Placental epithelial cell (primary cell): Measurements from ENCODE around the gene COL13A1. TPM values are rescaled to one million over a fixed set of nuclear protein-coding genes. Genes with fewer than 3 reads are reported as not detected.

Experiments used
- total RNA-seq: library from RNA; depleted of rRNA; stranded (reverse); fragments of >200 nt; gene quantifications from 2 replicates; pipeline ENCODE4 v1.2.3, GENCODE V29; 2012

COL13A1 gene
- not detected in 2 replicates for total RNA-seq

GRCh38 chr10:69801434-69802315 is at the start of gene COL13A1:
Gene COL13A1 (plus strand): TSS chr10:69801906. CDS start chr10:69802424, 518 bp downstream.

Other genes starting within 250 kb of the COL13A1 start
- not detected in 2 replicates for gene NEUROG3, start 228.5 kb upstream of the COL13A1 start, total RNA-seq
- gene FAM241B, start 171.7 kb upstream of the COL13A1 start, total RNA-seq = 0.87 TPM in 1 of 2 replicates, not detected in the other